ENCODE data around the gene HS3ST4. TPM values are rescaled to one million over a fixed set of nuclear protein-coding genes. Genes with fewer than 3 reads are reported as not detected.

HS3ST4 gene
- total and polyA plus RNA-seq, 2 experiments from 2014 or later = not detected

GRCh38 chr16:25748092-25748654 lies 56.4 kb downstream of the HS3ST4 start:
- Histone ChIP-seq H3K27ac (no peak overlapping the region), H3K9ac (no peak overlapping the region), H3K9me2 (ENCODE audit: insufficient read depth) (no peaks in the 10 kb centered on the region), H3K27me3 (replicated peaks; ENCODE audit: insufficient read depth) (no peaks in the 10 kb centered on the region), H3K4me2 (ENCODE audit: unreplicated experiment) (no peak overlapping the region), H3F3A (ENCODE audit: insufficient read depth) (no peaks in the 10 kb centered on the region), H3K4me1 (ENCODE audit: insufficient read depth) (no peaks in the 10 kb centered on the region), H4K20me1 (ENCODE audit: insufficient read depth) (no peaks in the 10 kb centered on the region), H3K79me2 (ENCODE audit: insufficient read depth) (no peaks in the 10 kb centered on the region), H2AFZ (no peak overlapping the region), H3K36me3 (ENCODE audit: low read depth) (no peaks in the 10 kb centered on the region), H3K4me3 (no peak overlapping the region), H3K9me3 (ENCODE audit: low read depth) (no peaks in the 10 kb centered on the region)
- WGBS, 2 experiments (ENCODE audit: low coverage in 1 of 2, low lambda C conversion rate in 2 of 2, missing lambda C conversion rate in 2 of 2) = 12 to 15% methylated on average over 3 of the region's 3 CpGs
- in situ Hi-C loops (cut with MboI) = no loop called here
- TF ChIP-seq EZH2 (IDR thresholded peaks at IDR 0.05; ENCODE audit: insufficient read depth, poor library complexity, severe bottlenecking) (no peak), EZH2phosphoT487 (IDR thresholded peaks at IDR 0.05; ENCODE audit: insufficient read depth, low read depth) (no peak)
- DNase-seq = no peak

- Histone ChIP-seq H3K4me3 (no peak overlapping the region), H3K4me1 (ENCODE audit: insufficient read depth) (no peaks in the 10 kb centered on the region), H4K20me1 (ENCODE audit: insufficient read depth) (no peaks in the 10 kb centered on the region), H3K36me3 (ENCODE audit: low read depth) (no peaks in the 10 kb centered on the region), H3K27ac (no peak overlapping the region), H3K9me2 (ENCODE audit: insufficient read depth) (no peaks in the 10 kb centered on the region), H3K9me3 (ENCODE audit: low read depth) (no peaks in the 10 kb centered on the region), H3K9ac (no peak overlapping the region), H3K79me2 (ENCODE audit: insufficient read depth) (no peaks in the 10 kb centered on the region), H3K4me2 (ENCODE audit: unreplicated experiment) (no peak overlapping the region), H3K27me3 (replicated peaks; ENCODE audit: insufficient read depth) (no peaks in the 10 kb centered on the region), H3F3A (ENCODE audit: insufficient read depth) (no peaks in the 10 kb centered on the region), H2AFZ (no peak overlapping the region)
- in situ Hi-C loops (cut with MboI) = no loop called here
- TF ChIP-seq EZH2phosphoT487 (IDR thresholded peaks at IDR 0.05; ENCODE audit: insufficient read depth, low read depth) (no peak), EZH2 (IDR thresholded peaks at IDR 0.05; ENCODE audit: insufficient read depth, poor library complexity, severe bottlenecking) (no peak)
- no peak for DNase-seq
- 10 to 15% methylated on average over 6 of the region's 6 CpGs for WGBS, 2 experiments (ENCODE audit: low coverage in 1 of 2, low lambda C conversion rate in 2 of 2, missing lambda C conversion rate in 2 of 2)
Observed at GRCh38 chr16:25750488-25751216, 58.9 kb downstream of the HS3ST4 start.

- Histone ChIP-seq H3K4me1 (ENCODE audit: insufficient read depth) (no peaks in the 10 kb centered on the region), H3F3A (ENCODE audit: insufficient read depth) (no peaks in the 10 kb centered on the region), H3K79me2 (ENCODE audit: insufficient read depth) (no peaks in the 10 kb centered on the region), H3K27ac (no peak overlapping the region), H2AFZ (no peak overlapping the region), H4K20me1 (ENCODE audit: insufficient read depth) (no peaks in the 10 kb centered on the region), H3K9me3 (ENCODE audit: low read depth) (no peaks in the 10 kb centered on the region), H3K9me2 (ENCODE audit: insufficient read depth) (no peaks in the 10 kb centered on the region), H3K4me3 (no peak overlapping the region), H3K27me3 (replicated peaks; ENCODE audit: insufficient read depth) (no peaks in the 10 kb centered on the region), H3K4me2 (ENCODE audit: unreplicated experiment) (no peak overlapping the region), H3K36me3 (ENCODE audit: low read depth) (no peaks in the 10 kb centered on the region), H3K9ac (no peak overlapping the region)
- TF ChIP-seq EZH2phosphoT487 (IDR thresholded peaks at IDR 0.05; ENCODE audit: insufficient read depth, low read depth) (no peak), EZH2 (IDR thresholded peaks at IDR 0.05; ENCODE audit: insufficient read depth, poor library complexity, severe bottlenecking) (no peak)
- in situ Hi-C loops (cut with MboI) = no loop called here
- no peak for DNase-seq
- 12 to 14% methylated on average over 5 of the region's 5 CpGs for WGBS, 2 experiments (ENCODE audit: low coverage in 1 of 2, low lambda C conversion rate in 2 of 2, missing lambda C conversion rate in 2 of 2)
Observed at GRCh38 chr16:25751230-25751835, 59.6 kb downstream of the HS3ST4 start.

- in situ Hi-C loops (cut with MboI) = no loop called here
- H3K9me2 ChIP-seq (ENCODE audit: insufficient read depth) = no peaks in the 10 kb centered on the region
- 39 to 47% methylated on average over 2 of the region's 2 CpGs for WGBS, 2 experiments (ENCODE audit: low coverage in 1 of 2, low lambda C conversion rate in 2 of 2, missing lambda C conversion rate in 2 of 2)
- H3K79me2 ChIP-seq (ENCODE audit: insufficient read depth) = no peaks in the 10 kb centered on the region
- H3K4me2 ChIP-seq (ENCODE audit: unreplicated experiment) = no peak overlapping the region
- H3K4me3 ChIP-seq = no peak overlapping the region
- no peaks in the 10 kb centered on the region for H3K36me3 ChIP-seq (ENCODE audit: low read depth)
- H4K20me1 ChIP-seq (ENCODE audit: insufficient read depth) = no peaks in the 10 kb centered on the region
- H2AFZ ChIP-seq = no peak overlapping the region
- no peak for TF ChIP-seq EZH2phosphoT487 (IDR thresholded peaks at IDR 0.05; ENCODE audit: insufficient read depth, low read depth)
- TF ChIP-seq EZH2 (IDR thresholded peaks at IDR 0.05; ENCODE audit: insufficient read depth, poor library complexity, severe bottlenecking) = no peak
- DNase-seq = no peak
- no peak overlapping the region for H3K27ac ChIP-seq
- H3F3A ChIP-seq (ENCODE audit: insufficient read depth) = no peaks in the 10 kb centered on the region
- no peaks in the 10 kb centered on the region for H3K9me3 ChIP-seq (ENCODE audit: low read depth)
- no peak overlapping the region for H3K9ac ChIP-seq
- H3K4me1 ChIP-seq (ENCODE audit: insufficient read depth) = no peaks in the 10 kb centered on the region
- H3K27me3 ChIP-seq (replicated peaks; ENCODE audit: insufficient read depth) = no peaks in the 10 kb centered on the region
Observed at GRCh38 chr16:25764466-25764865, 72.7 kb downstream of the HS3ST4 start.
